Amygdala (tissue), 56 donors: ENCODE results near the gene ARL5C.

Experiments used
- DNase-seq, 56 donors: peaks; one replicate each; lab custom pipeline; 2025; lab: John Stamatoyannopoulos, UW

The ARL5C gene

GRCh38 chr17:39115135-39115534 lies 50.8 kb downstream of the ARL5C start:
- no peak for DNase-seq

- DNase-seq: no peak
Observed at GRCh38 chr17:39114723-39115122, 51.2 kb downstream of the ARL5C start.

- DNase-seq: no peak
Observed at GRCh38 chr17:39113871-39114270, 52.1 kb downstream of the ARL5C start.

DNA sequence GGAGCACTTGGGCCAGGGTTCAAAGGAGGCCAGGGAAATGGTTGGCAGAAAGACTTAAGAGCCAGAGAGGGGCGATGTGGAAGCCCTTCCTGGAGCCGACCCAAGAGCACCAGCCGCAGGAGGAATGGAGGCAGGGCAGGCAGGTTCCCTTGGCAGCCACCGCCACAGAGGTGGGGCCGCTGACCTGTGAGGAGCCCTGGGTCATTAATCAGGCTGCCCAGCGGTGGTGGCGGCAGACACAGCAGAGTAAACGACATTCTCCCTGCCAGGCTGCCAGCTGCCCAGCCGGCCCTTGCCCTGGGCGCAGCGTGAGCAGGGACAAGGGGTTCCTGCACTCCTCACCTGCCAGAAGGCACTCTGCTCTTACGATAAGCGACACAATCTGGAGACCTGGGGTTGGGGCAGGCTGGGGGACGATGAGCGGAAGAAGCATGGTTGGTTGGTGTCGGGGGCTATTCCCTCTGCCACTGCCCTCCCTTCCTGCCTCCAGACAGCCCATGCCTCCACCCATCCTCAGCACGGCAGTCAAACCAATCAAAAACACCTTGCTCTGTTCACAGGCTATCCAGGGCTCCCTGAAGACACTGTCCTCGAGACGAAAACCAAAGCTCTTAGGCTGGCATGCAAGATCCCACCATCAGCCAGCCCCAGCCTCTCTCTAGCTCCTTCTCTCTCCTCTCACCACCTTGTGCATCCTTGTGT lies 55.4 kb downstream of the ARL5C start:
- no peak for DNase-seq

GRCh38 chr17:39108461-39109375 lies 57.2 kb downstream of the ARL5C start:
- DNase-seq: no peak

GRCh38 chr17:39107973-39108372 lies 58.0 kb downstream of the ARL5C start:
- DNase-seq: no peak

GRCh38 chr17:39107155-39107554 lies 58.8 kb downstream of the ARL5C start:
- no peak for DNase-seq
